ENCODE results near the gene KCNQ1.

Gene KCNQ1

DNA sequence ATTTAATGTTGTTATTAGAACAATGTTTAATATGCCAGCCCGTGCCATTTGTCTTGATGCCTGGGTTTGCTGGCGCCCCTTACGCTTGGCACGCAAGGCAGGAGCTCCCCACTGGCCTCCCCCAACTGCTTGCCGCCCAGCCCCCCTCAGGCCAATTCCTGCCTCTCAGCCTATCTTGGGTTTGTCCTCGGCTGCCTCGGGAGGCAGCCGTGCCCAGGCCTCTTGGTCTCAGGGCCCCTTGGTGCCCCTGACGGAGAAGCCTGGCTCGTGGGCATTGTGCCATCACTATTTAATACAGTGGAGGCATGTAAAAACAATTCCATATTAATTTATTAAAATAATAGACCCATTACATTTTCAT, 135.2 kb downstream of the KCNQ1 start:
- TF ChIP-seq CTCF (IDR thresholded peaks at IDR 0.05; ENCODE audit: insufficient read depth, low read depth, low read length, missing control alignments): no peak
- DNase-seq (ENCODE audit: low read depth): no peak
- H3K4me3 ChIP-seq (ENCODE audit: low read depth, low read length): no peak overlapping the region

GRCh38 chr11:2580571-2581001, 135.8 kb downstream of the KCNQ1 start:
- no peak for TF ChIP-seq CTCF (IDR thresholded peaks at IDR 0.05; ENCODE audit: insufficient read depth, low read depth, low read length, missing control alignments)
- H3K4me3 ChIP-seq (ENCODE audit: low read depth, low read length): no peak overlapping the region
- DNase-seq (ENCODE audit: low read depth): no peak

DNA sequence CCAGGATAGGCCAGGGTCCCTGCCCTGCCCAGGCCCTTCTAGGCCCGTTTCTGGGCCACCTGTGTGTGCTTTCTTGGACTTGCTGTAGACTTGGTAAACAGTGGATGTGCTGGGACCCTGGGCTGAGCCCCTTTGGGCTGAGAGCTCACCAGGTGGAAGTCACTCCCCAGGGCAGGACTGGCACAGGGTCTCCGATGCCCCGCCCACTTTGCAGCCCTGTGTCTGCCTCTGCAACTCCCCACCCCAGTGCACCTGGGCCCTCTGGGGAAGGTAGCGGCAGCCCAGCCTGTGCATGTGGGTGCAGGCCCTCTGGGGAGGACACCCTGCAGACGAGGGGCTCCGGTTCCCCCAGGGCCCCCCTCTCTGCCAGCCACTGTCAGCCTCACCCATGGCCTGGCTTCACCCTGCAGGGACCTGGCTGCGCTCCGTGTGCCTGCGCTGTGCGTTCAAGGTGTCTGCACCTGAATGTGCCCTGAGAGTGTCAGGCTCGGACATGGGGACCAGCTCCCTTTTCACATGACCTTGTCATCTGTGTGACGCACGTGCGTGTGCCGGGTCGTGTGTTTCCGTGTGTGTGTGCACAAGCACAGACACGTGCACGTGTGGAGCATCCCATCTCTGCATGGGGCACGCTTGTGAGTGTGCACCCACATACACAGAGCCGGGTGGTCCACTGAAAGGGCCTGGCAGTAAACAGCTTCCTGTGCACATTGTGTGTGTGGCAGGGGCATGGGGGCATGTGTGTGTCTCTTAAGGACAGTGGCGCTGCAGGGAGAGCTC, 136.5 kb downstream of the KCNQ1 start:
- no peak for TF ChIP-seq CTCF (IDR thresholded peaks at IDR 0.05; ENCODE audit: insufficient read depth, low read depth, low read length, missing control alignments)
- DNase-seq (ENCODE audit: low read depth): no peak
- no peak overlapping the region for H3K4me3 ChIP-seq (ENCODE audit: low read depth, low read length)

DNA sequence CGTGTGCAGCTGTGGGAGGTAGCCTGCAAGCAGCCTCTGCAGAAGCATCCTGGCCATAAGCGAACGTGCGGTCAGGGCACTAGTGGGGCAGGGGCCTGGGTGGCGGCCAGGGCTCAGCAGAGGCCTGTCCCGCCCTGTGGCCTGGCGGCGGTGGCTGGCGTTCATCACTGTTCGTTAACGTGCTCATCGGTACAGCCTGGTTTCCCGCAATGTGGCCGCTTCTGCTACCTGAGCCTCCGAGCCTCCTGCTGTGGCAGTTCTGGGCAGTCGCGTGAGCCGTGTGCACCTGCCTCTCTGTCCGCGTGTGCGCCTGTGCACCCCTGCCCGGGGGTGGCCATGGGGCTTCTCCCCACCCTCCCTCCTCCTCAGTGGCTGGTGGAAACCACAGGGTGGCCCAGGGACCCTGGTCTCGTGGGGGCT, 137.1 kb downstream of the KCNQ1 start:
- no peak for DNase-seq (ENCODE audit: low read depth)

GRCh38 chr11:2582351-2582945, 137.6 kb downstream of the KCNQ1 start:
- TF ChIP-seq CTCF (IDR thresholded peaks at IDR 0.05; ENCODE audit: insufficient read depth, low read depth, low read length, missing control alignments): no peak
- no peak for DNase-seq (ENCODE audit: low read depth)
- H3K4me3 ChIP-seq (ENCODE audit: low read depth, low read length): no peak overlapping the region

More for the DNA sequence above, 137.1 kb downstream of the KCNQ1 start:
- TF ChIP-seq CTCF (IDR thresholded peaks at IDR 0.05; ENCODE audit: insufficient read depth, low read depth, low read length, missing control alignments): no peak
- no peak overlapping the region for H3K4me3 ChIP-seq (ENCODE audit: low read depth, low read length)

DNA sequence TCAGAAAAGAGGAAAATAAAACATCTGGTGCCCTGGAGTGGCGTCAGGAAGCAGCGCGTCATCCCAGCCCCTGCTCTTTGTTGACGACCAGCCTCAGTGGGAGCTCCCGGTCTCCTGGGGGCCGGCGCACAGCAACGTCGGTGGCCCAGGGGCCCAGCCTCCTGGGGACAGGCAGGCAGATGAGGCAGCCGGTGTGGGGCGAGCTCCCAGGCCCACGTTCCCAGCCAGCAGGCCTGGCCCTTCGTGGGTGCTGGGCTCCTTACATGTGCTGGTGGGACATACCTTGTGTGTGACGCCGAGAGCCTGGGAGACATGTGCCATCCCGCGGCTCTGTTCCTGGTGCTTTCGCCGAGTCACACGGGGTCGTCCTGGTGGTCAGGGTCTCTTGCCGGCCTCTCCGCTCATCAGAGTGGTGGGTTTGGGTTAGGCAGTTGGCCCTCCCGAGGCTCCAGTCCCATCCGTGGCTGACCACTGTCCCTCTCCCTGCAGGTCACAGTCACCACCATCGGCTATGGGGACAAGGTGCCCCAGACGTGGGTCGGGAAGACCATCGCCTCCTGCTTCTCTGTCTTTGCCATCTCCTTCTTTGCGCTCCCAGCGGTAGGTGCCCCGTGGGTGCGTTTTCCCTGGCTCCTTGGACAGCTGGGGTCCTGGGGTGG, 138.3 kb downstream of the KCNQ1 start:
- no peak for TF ChIP-seq CTCF (IDR thresholded peaks at IDR 0.05; ENCODE audit: insufficient read depth, low read depth, low read length, missing control alignments)
- no peak for DNase-seq (ENCODE audit: low read depth)
- no peak overlapping the region for H3K4me3 ChIP-seq (ENCODE audit: low read depth, low read length)
